ENCODE results near the gene TTC6. TPM values are rescaled to one million over a fixed set of nuclear protein-coding genes. Genes with fewer than 3 reads are reported as not detected.

TTC6 gene
- total and polyA plus RNA-seq, 2 of the 4 experiments (the other 2 are of a cell fraction), result under 0.01 to 0.12 TPM

DNA sequence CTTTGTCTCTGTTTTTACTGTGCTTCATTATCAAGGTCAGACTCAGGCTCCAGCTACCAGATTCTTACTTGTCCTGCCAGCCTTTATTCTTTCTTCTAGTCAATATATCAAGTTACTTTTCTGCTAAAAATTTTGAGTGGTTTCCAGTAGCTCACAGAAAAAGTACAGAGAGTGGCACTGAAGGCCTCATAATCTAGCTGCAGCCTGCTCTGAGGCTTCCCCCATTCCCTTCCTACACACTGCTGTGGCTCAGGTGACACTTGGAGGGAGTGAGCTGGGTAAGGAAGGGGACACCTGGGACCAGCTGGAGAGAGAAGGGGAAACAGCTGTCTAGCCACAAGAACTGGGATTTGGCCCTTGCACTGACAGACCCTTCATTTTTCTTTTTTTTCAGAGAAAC is 25.4 kb downstream of the TTC6 start:
- no peaks in the 10 kb centered on the region for H4K20me1 ChIP-seq (ENCODE audit: insufficient read depth, low read length)
- H3K14ac ChIP-seq (replicated peaks; ENCODE audit: low read depth, low read length), result no peak overlapping the region
- ATAC-seq (ENCODE audit: low read depth), result no peak
- TF ChIP-seq POLR2A (IDR thresholded peaks at IDR 0.05; ENCODE audit: low read depth, low read length) (no peak), RCOR1 (IDR thresholded peaks at IDR 0.05; ENCODE audit: insufficient replicate concordance, low read length) (no peak), MAFK (IDR thresholded peaks at IDR 0.05; ENCODE audit: low read depth, low read length) (no peak), CHD1 (IDR thresholded peaks at IDR 0.05; ENCODE audit: low read depth, low read length) (no peak), SMC3 (IDR thresholded peaks at IDR 0.05; ENCODE audit: low read depth, low read length) (no peak), RAD21 (IDR thresholded peaks at IDR 0.05; ENCODE audit: low read length) (no peak), RFX5 (IDR thresholded peaks at IDR 0.05; ENCODE audit: low read depth, low read length) (no peak), NFE2L2 (IDR thresholded peaks at IDR 0.05; ENCODE audit: low read depth, low read length) (no peak), BHLHE40 (IDR thresholded peaks at IDR 0.05; ENCODE audit: low read depth, low read length) (no peak), CEBPB (IDR thresholded peaks at IDR 0.05; ENCODE audit: low read depth, low read length) (no peak), MXI1 (IDR thresholded peaks at IDR 0.05; ENCODE audit: borderline replicate concordance, low read depth, low read length) (no peak), MAZ (IDR thresholded peaks at IDR 0.05; ENCODE audit: borderline replicate concordance, low read depth, low read length) (no peak)
- TF ChIP-seq, protein P1, sequence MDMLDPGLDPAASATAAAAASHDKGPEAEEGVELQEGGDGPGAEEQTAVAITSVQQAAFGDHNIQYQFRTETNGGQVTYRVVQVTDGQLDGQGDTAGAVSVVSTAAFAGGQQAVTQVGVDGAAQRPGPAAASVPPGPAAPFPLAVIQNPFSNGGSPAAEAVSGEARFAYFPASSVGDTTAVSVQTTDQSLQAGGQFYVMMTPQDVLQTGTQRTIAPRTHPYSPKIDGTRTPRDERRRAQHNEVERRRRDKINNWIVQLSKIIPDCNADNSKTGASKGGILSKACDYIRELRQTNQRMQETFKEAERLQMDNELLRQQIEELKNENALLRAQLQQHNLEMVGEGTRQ (IDR thresholded peaks at IDR 0.05; ENCODE audit: low read depth, low read length), result no peak
- TF ChIP-seq, protein P2, sequence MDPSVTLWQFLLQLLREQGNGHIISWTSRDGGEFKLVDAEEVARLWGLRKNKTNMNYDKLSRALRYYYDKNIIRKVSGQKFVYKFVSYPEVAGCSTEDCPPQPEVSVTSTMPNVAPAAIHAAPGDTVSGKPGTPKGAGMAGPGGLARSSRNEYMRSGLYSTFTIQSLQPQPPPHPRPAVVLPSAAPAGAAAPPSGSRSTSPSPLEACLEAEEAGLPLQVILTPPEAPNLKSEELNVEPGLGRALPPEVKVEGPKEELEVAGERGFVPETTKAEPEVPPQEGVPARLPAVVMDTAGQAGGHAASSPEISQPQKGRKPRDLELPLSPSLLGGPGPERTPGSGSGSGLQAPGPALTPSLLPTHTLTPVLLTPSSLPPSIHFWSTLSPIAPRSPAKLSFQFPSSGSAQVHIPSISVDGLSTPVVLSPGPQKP (IDR thresholded peaks at IDR 0.05; ENCODE audit: borderline replicate concordance, low read depth, low read length), result no peak
- TF ChIP-seq, protein P3, sequence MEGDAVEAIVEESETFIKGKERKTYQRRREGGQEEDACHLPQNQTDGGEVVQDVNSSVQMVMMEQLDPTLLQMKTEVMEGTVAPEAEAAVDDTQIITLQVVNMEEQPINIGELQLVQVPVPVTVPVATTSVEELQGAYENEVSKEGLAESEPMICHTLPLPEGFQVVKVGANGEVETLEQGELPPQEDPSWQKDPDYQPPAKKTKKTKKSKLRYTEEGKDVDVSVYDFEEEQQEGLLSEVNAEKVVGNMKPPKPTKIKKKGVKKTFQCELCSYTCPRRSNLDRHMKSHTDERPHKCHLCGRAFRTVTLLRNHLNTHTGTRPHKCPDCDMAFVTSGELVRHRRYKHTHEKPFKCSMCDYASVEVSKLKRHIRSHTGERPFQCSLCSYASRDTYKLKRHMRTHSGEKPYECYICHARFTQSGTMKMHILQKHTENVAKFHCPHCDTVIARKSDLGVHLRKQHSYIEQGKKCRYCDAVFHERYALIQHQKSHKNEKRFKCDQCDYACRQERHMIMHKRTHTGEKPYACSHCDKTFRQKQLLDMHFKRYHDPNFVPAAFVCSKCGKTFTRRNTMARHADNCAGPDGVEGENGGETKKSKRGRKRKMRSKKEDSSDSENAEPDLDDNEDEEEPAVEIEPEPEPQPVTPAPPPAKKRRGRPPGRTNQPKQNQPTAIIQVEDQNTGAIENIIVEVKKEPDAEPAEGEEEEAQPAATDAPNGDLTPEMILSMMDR (conservative IDR thresholded peaks at IDR 0.05; ENCODE audit: low read depth, low read length), result no peak
- peaks cover 9% of the 10 kb centered on the region for H3K9me3 ChIP-seq (ENCODE audit: control insufficient read depth, insufficient read depth, low read length)
- H2AK9ac ChIP-seq (replicated peaks; ENCODE audit: low read depth, low read length, poor library complexity), result no peak overlapping the region
- in situ Hi-C loops (cut with MboI; ENCODE audit: low sequenced_read_pairs), result no loop called here
- H3K4me2 ChIP-seq (ENCODE audit: low read depth, low read length), result no peak overlapping the region
- no peak overlapping the region for H2AK5ac ChIP-seq (ENCODE audit: low read depth, low read length)
- no peak overlapping the region for H3K4me3 ChIP-seq (ENCODE audit: insufficient read depth, low read depth, low read length)
- no peak overlapping the region for H4K8ac ChIP-seq (ENCODE audit: low read depth in 2 of 2, low read length in 2 of 2)
- no peaks in the 10 kb centered on the region for H3K79me1 ChIP-seq (ENCODE audit: low read depth in 1 of 2, low read length in 2 of 2)
- no peak overlapping the region for H3K9ac ChIP-seq (ENCODE audit: low read depth, low read length)
- no peak overlapping the region for H4K91ac ChIP-seq (ENCODE audit: insufficient read depth, low read depth, low read length)
- DNase-seq, result no peak
- no peak overlapping the region for H3K56ac ChIP-seq (ENCODE audit: extremely low read depth, insufficient read depth, low read length)
- peak overlapping the region; percentile 36 for H2AFZ ChIP-seq (replicated peaks; ENCODE audit: low read length, poor library complexity)
- H2BK20ac ChIP-seq (ENCODE audit: low read depth, low read length), result no peak overlapping the region
- no peak overlapping the region for H3K23ac ChIP-seq (ENCODE audit: low read depth, low read length)
- H3K4ac ChIP-seq (ENCODE audit: low read depth, low read length), result no peak overlapping the region
- H2BK15ac ChIP-seq (ENCODE audit: low read depth, low read length), result no peak overlapping the region
- H3K27me3 ChIP-seq (ENCODE audit: control insufficient read depth, insufficient read depth, low read length), result no peaks in the 10 kb centered on the region; the same call in none of the 2 replicates
- POLR2A ChIA-PET (ENCODE audit: unreplicated experiment), result no interaction called here
- no peak overlapping the region for H2BK5ac ChIP-seq (ENCODE audit: low read depth, low read length, poor library complexity, severe bottlenecking)
- no peaks in the 10 kb centered on the region for H3K9me1 ChIP-seq (ENCODE audit: insufficient read depth, low read length)
- no peak overlapping the region for H2BK120ac ChIP-seq (ENCODE audit: low read depth, low read length)
- intact Hi-C loops (cut with micrococcal nuclease), result no loop called here
- BruUV-seq (replicated peaks), result no TSS peak
- H3K18ac ChIP-seq (ENCODE audit: low read depth, low read length), result no peak overlapping the region
- peaks cover 2% of the 10 kb centered on the region; the same call in 1 of the 2 replicates for H3K4me1 ChIP-seq (ENCODE audit: control insufficient read depth, insufficient read depth, low read length)
- dilution Hi-C loops (cut with HindIII; ENCODE audit: low sequenced_read_pairs, unreplicated experiment), result no loop called here
- no peak overlapping the region for H3K27ac ChIP-seq (ENCODE audit: insufficient read depth, low read length)
- H3K36me3 ChIP-seq (ENCODE audit: control insufficient read depth, insufficient read depth, low read length), result no peaks in the 10 kb centered on the region
- CTCF ChIA-PET, result no interaction called here
- no peak overlapping the region for H4K5ac ChIP-seq (ENCODE audit: low read depth, low read length)

Measured in IMR-90 (cell line).